ENCODE measurements around the gene FOSL1. TPM values are rescaled to one million over a fixed set of nuclear protein-coding genes. Genes with fewer than 3 reads are reported as not detected.

Gene FOSL1
- total RNA-seq, result 52.6 and 53.8 TPM in 2 replicates
- polyA plus RNA-seq, result 16.6 and 18.1 TPM in 2 replicates
- 11.6 and 12.7 TPM in 2 replicates for polyA plus RNA-seq (2011; cell fraction: cytosol; rRNA removed)
- 8.5 and 9.7 TPM in 2 replicates for polyA plus RNA-seq (2011; cell fraction: nucleus; rRNA removed)
- polyA plus RNA-seq (2012), result 60.2 and 91.7 TPM in 2 replicates
- polyA minus RNA-seq, result 7.5 and 8.5 TPM in 2 replicates
- polyA minus RNA-seq (2011; cell fraction: cytosol; rRNA and poly(A)+ RNA removed), result 4.7 TPM
- 7.7 and 8.1 TPM in 2 replicates for polyA minus RNA-seq (2011; cell fraction: nucleus; rRNA and poly(A)+ RNA removed)
- Bru-seq, nascent RNA, result percentile 85 among the genes with signal in this experiment
- percentile 85 among the genes with signal in this experiment for BruChase-seq, experiment 1, labeled RNA remaining after a 6-hour chase
- BruChase-seq, experiment 2, labeled RNA remaining after a 2-hour chase, result percentile 92 among the genes with signal in this experiment
- long read RNA-seq, transcript FOSL1-202 (2 exons, 1,427 nt), result minor isoform, 6 of 153 reads
- long read RNA-seq, transcript FOSL1-201 (4 exons, 1,669 nt), result major isoform, 93 of 153 reads
- long read RNA-seq, transcript FOSL1-203 (3 exons, 1,200 nt), result minor isoform, 20 of 153 reads
- long read RNA-seq, transcript FOSL1-204 (4 exons, 1,132 nt), result minor isoform, 6 of 153 reads
- long read RNA-seq, partial matches to known transcripts, result 2 of 153 reads
- long read RNA-seq, other reads (novel, unspliced or antisense), result 26 of 153 reads

DNA sequence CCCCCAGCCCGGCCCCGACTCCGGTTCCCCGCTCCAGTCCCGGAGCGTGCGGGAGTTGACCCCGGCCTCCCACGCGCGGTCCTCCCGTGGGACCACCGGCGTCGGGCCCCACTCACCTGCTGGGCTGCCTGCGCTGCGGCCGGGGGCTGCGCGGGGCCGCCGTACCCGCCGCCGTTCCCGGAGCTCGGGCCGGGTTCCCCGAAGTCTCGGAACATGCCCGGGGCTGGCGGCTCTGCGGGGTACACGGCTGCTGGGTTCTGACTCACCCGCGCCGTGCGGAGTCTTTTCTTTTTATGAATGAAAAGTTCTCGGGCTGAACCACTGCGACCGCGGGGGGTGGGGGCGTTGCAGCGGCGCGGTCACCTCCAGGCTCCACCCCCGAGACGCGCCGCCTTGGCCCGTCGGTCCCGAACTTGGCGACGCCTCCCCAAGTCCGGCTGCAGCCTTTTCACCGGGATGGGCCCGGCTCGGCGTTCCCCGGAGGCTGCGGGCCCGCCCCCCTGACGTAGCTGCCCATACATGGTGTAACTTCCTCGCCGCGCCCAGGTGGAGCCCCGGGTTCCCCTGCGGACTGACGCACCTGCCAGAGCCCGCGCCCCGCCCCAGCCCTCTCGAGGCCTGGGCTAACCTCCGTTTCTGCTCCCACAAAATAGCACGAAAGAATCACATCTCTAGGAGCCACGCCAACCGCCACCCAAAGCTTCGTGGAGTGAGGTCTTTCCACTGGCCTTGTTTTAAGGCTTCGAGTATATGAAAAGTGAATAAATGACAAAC is at the start of gene FOSL1:
TSS of gene FOSL1 (minus strand) at position 264 of the 774 bp plus-strand sequence. CDS start at position 215, 49 bp downstream.
- H3K9me3 ChIP-seq (replicated peaks; ENCODE audit: control insufficient read depth, insufficient read depth, low read length), result no peaks in the 10 kb centered on the region
- H3K79me2 ChIP-seq (ENCODE audit: control insufficient read depth, insufficient read depth, low read length), result peaks cover 47% of the 10 kb centered on the region
- peaks cover 40% of the 10 kb centered on the region for H3K4me1 ChIP-seq (ENCODE audit: control insufficient read depth, extremely low read depth, insufficient read depth, low read length)
- FAIRE-seq (peak; percentile 94), DNase-seq (ENCODE audit: low read depth, low spot score) (peak; percentile 94)
- peak within 1 kb of the TSS; percentile 87 for H3K27ac ChIP-seq (ENCODE audit: insufficient read depth, low read depth, low read length)
- TF ChIP-seq FOS (IDR thresholded peaks at IDR 0.05; ENCODE audit: borderline replicate concordance, insufficient read depth, low read length) (peak; percentile 82), POLR2A (IDR thresholded peaks at IDR 0.05; ENCODE audit: low read depth, low read length) (peak; percentile 99), POLR2AphosphoS5 (IDR thresholded peaks at IDR 0.05; ENCODE audit: insufficient read depth, low read depth, low read length) (peak; percentile 100), JUN (IDR thresholded peaks at IDR 0.05; ENCODE audit: borderline replicate concordance, insufficient read depth, insufficient read length, low read depth) (no peak)
- BruUV-seq (replicated peaks), result no TSS peak
- peak within 1 kb of the TSS; percentile 58 to 79 (median 69) for H3K4me3 ChIP-seq (replicated peaks in 1 of 3; ENCODE audit: insufficient read depth in 1 of 3, low read depth in 1 of 3, low read length in 3 of 3)
- peak within 1 kb of the TSS; percentile 7 for H2AFZ ChIP-seq (ENCODE audit: low read depth, low read length)
- H3K27me3 ChIP-seq (ENCODE audit: control insufficient read depth in 2 of 2, insufficient read depth in 2 of 2, low read length in 2 of 2), result no peaks in the 10 kb centered on the region
- peak within 1 kb of the TSS; percentile 99 for H3K9ac ChIP-seq (replicated peaks; ENCODE audit: extremely low read depth, insufficient read depth, low read length)
- CTCF ChIA-PET, result interaction anchor here (1.0 to 6.2 kb wide), 4 partner anchors 10 to 16 kb away, joined by 4 to 69 read pairs (median 15); partner anchors contain the start of genes CCDC85B and FIBP
- POLR2A ChIA-PET, result interaction anchor here (0.8 to 4.2 kb wide), 6 partner anchors 9 to 18 kb away, joined by 4 to 29 read pairs (median 6); partner anchors contain the start of genes CCDC85B and FIBP
- no peaks in the 10 kb centered on the region for H3K9me1 ChIP-seq (replicated peaks; ENCODE audit: control insufficient read depth, extremely low read depth, insufficient read depth, low read length)
- dilution Hi-C loops (cut with MboI; ENCODE audit: extremely low pct_ligation_motif_present, low sequenced_read_pairs), result no loop called here
- intact Hi-C loops (cut with micrococcal nuclease), result loop anchor here (1.0 kb wide), 1 partner anchor 15 kb away; no protein-coding TSS in a partner anchor
- H4K20me1 ChIP-seq (replicated peaks; ENCODE audit: control insufficient read depth, extremely low read depth, insufficient read depth, low read length), result no peaks in the 10 kb centered on the region
- peaks cover 5 to 6% of the 10 kb centered on the region in 2 experiments for H3K36me3 ChIP-seq (ENCODE audit: control insufficient read depth in 2 of 2, extremely low read depth in 1 of 2, insufficient read depth in 2 of 2, low read length in 2 of 2)
- H3K4me2 ChIP-seq (ENCODE audit: insufficient read depth, low read length), result peak within 1 kb of the TSS; percentile 56

Data from endothelial cell of umbilical vein (primary cell).